Calu3 (cell line): ENCODE data around the gene SSBP4. TPM values are rescaled to one million over a fixed set of nuclear protein-coding genes. Genes with fewer than 3 reads are reported as not detected.

Experiments used
- microRNA-seq: library from miRNA; unstranded; fragments of <30 nt; microRNA quantifications from one replicate; pipeline ENCODE4 v1.2.0, GENCODE V29; 2022
- total RNA-seq: library from RNA; stranded (reverse); gene quantifications from 2 replicates; pipeline ENCODE4 v1.2.3, GENCODE V29; 2022

The SSBP4 gene
- total RNA-seq, 1 experiment from 2014 or later = 51.5 TPM

Small RNAs within 50 kb of the gene (microRNA-seq; reads per million reads assigned to microRNA genes)
- 5.3 reads per million, percentile 16 among the genes with 10 or more reads in this experiment for gene MIR3189

Other genes with a start within 250 kb of the SSBP4 start
- gene IFI30, start 245.6 kb upstream of the SSBP4 start, total RNA-seq = 22.4 and 41.8 TPM in 2 replicates
- gene MPV17L2, start 226.2 kb upstream of the SSBP4 start, total RNA-seq = 10.9 and 11.5 TPM in 2 replicates
- 1.9 TPM in 2 replicates for gene RAB3A, start 215.4 kb upstream of the SSBP4 start, total RNA-seq
- 0.90 and 2.4 TPM in 2 replicates for gene PDE4C, start 193.0 kb upstream of the SSBP4 start, total RNA-seq
- gene IQCN, start 144.9 kb upstream of the SSBP4 start, total RNA-seq = 1.5 and 1.6 TPM in 2 replicates
- 44.9 and 60.9 TPM in 2 replicates for gene JUND, start 137.8 kb upstream of the SSBP4 start, total RNA-seq
- 111 and 115 TPM in 2 replicates for gene LSM4, start 96.3 kb upstream of the SSBP4 start, total RNA-seq
- gene PGPEP1, start 78.8 kb upstream of the SSBP4 start, total RNA-seq = 27.9 and 42.0 TPM in 2 replicates
- 56.6 and 80.3 TPM in 2 replicates for gene GDF15, start 33.2 kb upstream of the SSBP4 start, total RNA-seq
- not detected in 2 replicates for gene LRRC25, start 21.8 kb upstream of the SSBP4 start, total RNA-seq
- gene ISYNA1, start 18.7 kb downstream of the SSBP4 start, total RNA-seq = 94.9 and 114 TPM in 2 replicates
- 11.0 and 12.5 TPM in 2 replicates for gene ELL, start 102.7 kb downstream of the SSBP4 start, total RNA-seq
- gene FKBP8, start 124.2 kb downstream of the SSBP4 start, total RNA-seq = 123 and 126 TPM in 2 replicates
- gene KXD1, start 138.5 kb downstream of the SSBP4 start, total RNA-seq = 61.0 and 61.5 TPM in 2 replicates
- 620 and 627 TPM in 2 replicates for gene UBA52, start 152.5 kb downstream of the SSBP4 start, total RNA-seq
- 39.9 and 40.1 TPM in 2 replicates for gene REX1BD, start 169.4 kb downstream of the SSBP4 start, total RNA-seq
- gene CRLF1, start 187.4 kb downstream of the SSBP4 start, total RNA-seq = 1.1 TPM in 1 of 2 replicates, not detected in the other
- gene TMEM59L, start 193.5 kb downstream of the SSBP4 start, total RNA-seq = 0.71 TPM in 1 of 2 replicates, not detected in the other
- 7.2 and 7.5 TPM in 2 replicates for gene KLHL26, start 217.6 kb downstream of the SSBP4 start, total RNA-seq